ENCODE results near the gene TEDC2.
"Not testable (repeated sequence)": the region's sequence is repeated elsewhere in the genome, so short reads cannot be mapped to it uniquely, and the experiment has no call there.

DNA sequence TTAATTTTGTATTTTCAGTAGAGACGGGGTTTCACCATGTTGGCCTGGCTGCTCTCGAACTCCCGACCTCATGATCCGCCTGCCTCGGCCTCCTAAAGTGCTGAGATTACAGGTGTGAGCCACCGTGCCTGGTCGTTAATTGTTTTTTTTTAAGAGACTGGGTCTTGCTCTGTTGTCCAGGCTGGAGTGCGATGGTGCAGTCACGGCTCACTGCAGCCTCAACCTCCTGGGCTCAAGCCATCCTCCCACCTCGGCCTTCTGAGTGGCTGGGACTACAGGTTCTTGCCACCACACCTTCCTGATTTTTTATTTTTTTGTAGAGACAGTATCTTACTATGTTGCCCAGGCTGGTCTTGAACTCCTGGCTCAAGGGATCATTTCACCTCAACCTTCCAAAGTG is 20.1 kb downstream of the TEDC2 start:
- TF ChIP-seq, protein P1, sequence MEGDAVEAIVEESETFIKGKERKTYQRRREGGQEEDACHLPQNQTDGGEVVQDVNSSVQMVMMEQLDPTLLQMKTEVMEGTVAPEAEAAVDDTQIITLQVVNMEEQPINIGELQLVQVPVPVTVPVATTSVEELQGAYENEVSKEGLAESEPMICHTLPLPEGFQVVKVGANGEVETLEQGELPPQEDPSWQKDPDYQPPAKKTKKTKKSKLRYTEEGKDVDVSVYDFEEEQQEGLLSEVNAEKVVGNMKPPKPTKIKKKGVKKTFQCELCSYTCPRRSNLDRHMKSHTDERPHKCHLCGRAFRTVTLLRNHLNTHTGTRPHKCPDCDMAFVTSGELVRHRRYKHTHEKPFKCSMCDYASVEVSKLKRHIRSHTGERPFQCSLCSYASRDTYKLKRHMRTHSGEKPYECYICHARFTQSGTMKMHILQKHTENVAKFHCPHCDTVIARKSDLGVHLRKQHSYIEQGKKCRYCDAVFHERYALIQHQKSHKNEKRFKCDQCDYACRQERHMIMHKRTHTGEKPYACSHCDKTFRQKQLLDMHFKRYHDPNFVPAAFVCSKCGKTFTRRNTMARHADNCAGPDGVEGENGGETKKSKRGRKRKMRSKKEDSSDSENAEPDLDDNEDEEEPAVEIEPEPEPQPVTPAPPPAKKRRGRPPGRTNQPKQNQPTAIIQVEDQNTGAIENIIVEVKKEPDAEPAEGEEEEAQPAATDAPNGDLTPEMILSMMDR (IDR thresholded peaks at IDR 0.05): not testable (repeated sequence)
- TF ChIP-seq POLR2A (IDR thresholded peaks at IDR 0.05): not testable (repeated sequence)
